Common myeloid progenitor, CD34-positive (primary cell): ENCODE data around the gene TRPC1. TPM values are rescaled to one million over a fixed set of nuclear protein-coding genes. Genes with fewer than 3 reads are reported as not detected.
A peak's percentile ranks its signal among the peaks of the same experiment; 100 is the strongest.

ENCODE experiments used
- CTCF ChIA-PET: fragments of 350-600 bp; sonication (Branson Sonifier 250); formaldehyde crosslinking; loops from one replicate; lab custom pipeline; 2021; ENCODE audit warnings: antibody characterized with exemption; lab: Charles Lee
- POLR2A ChIA-PET: fragments of 350-600 bp; sonication (Branson Sonifier 250); formaldehyde crosslinking; loops from one replicate; lab custom pipeline; 2021; ENCODE audit warnings: antibody characterized with exemption; lab: Charles Lee
- DNase-seq, 3 donors: peaks; one replicate each; pipeline versions ENCODE4 v3.0.0 to v3.0.0-alpha.2; 2013
- H3K27ac ChIP-seq, 2 experiments: 1 replicate in 1 of 2; 2 replicates in 1 of 2; pipeline ENCODE4 v1.7.0; 2013; ENCODE audit warnings: inconsistent platforms in 2 of 2, low read length in 2 of 2, mild to moderate bottlenecking in 2 of 2, low read depth in 1 of 2, moderate library complexity in 1 of 2; ENCODE audit not compliant: severe bottlenecking in 2 of 2, insufficient read depth in 1 of 2, poor library complexity in 1 of 2
- H3K27me3 ChIP-seq, 5 experiments: replicated peaks in 2 of 5; 1 replicate in 3 of 5; 2 replicates in 2 of 5; pipeline versions ENCODE4 v1.6.1 to v1.7.0; 2013; ENCODE audit warnings: low read length in 4 of 5, mild to moderate bottlenecking in 2 of 5, moderate library complexity in 2 of 5, inconsistent platforms in 1 of 5; ENCODE audit not compliant: insufficient read depth in 5 of 5, control insufficient read depth in 4 of 5
- H3K36me3 ChIP-seq, 4 experiments: 1 replicate in 2 of 4; 2 replicates in 2 of 4; pipeline versions ENCODE4 v1.6.1 to v1.7.0; 2013; ENCODE audit warnings: low read length in 3 of 4, control low read depth in 1 of 4, mild to moderate bottlenecking in 1 of 4; ENCODE audit not compliant: control insufficient read depth in 4 of 4, insufficient read depth in 4 of 4
- H3K4me1 ChIP-seq, 4 experiments: 1 replicate in 3 of 4; 2 replicates in 1 of 4; pipeline versions ENCODE4 v1.6.1 to v1.7.1; 2013; ENCODE audit warnings: low read length in 3 of 4, mild to moderate bottlenecking in 3 of 4, control low read depth in 1 of 4, inconsistent platforms in 1 of 4, moderate library complexity in 1 of 4; ENCODE audit not compliant: control insufficient read depth in 4 of 4, insufficient read depth in 4 of 4; ENCODE audit errors: control extremely low read depth in 1 of 4
- H3K4me3 ChIP-seq, 7 experiments: 1 replicate in 4 of 7; 2 replicates in 3 of 7; pipeline versions ENCODE4 v1.5.1 to v1.7.0; 2013; ENCODE audit warnings: mild to moderate bottlenecking in 7 of 7, low read length in 6 of 7, moderate library complexity in 6 of 7, inconsistent platforms in 2 of 7, low read depth in 2 of 7, control low read depth in 1 of 7; ENCODE audit not compliant: insufficient read depth in 4 of 7, control insufficient read depth in 1 of 7; ENCODE audit errors: extremely low read depth in 1 of 7
- H3K9me3 ChIP-seq, 5 experiments: 1 replicate in 4 of 5; 2 replicates in 1 of 5; pipeline versions ENCODE4 v1.6.1 to v1.7.1; 2013; ENCODE audit warnings: low read length in 4 of 5, mild to moderate bottlenecking in 2 of 5, inconsistent platforms in 1 of 5, low read depth in 1 of 5, moderate library complexity in 1 of 5; ENCODE audit not compliant: control insufficient read depth in 4 of 5, insufficient read depth in 2 of 5; ENCODE audit errors: control extremely low read depth in 1 of 5
- WGBS: methylation state at CpG from one replicate; pipeline ENCODE4 v1.1.5; 2013; ENCODE audit not compliant: insufficient coverage; 5-methylcytosine and 5-hydroxymethylcytosine counted together
- polyA plus RNA-seq: library from polyadenylated mRNA; unstranded; fragments of 120-200 nt; gene quantifications from one replicate; pipeline ENCODE4 v1.2.1, GENCODE V29; 2013

TRPC1 gene
- polyA plus RNA-seq: 5.4 TPM

GRCh38 chr3:142723968-142724681 lies at the start of gene TRPC1:
TSS of gene TRPC1 (plus strand) at chr3:142724034. CDS start at chr3:142724560, 526 bp downstream.
- POLR2A ChIA-PET: interaction anchor here (1.4 kb wide), 1 partner anchor 145 kb away, joined by 3 read pairs; the partner anchor contains the start of gene ATR

GRCh38 chr3:142676151-142676550 lies 47.7 kb upstream of the TRPC1 start:
- Histone ChIP-seq H3K27me3 (no peaks in the 10 kb centered on the region), H3K36me3 (peaks cover 0 to 10% (median 3%) of the 10 kb centered on the region in 4 experiments), H3K27ac (no peak overlapping the region), H3K4me1 (no peaks in the 10 kb centered on the region), H3K9me3 (no peaks in the 10 kb centered on the region), H3K4me3 (no peak overlapping the region)
- ChIA-PET POLR2A (no interaction called here), CTCF (interaction anchor here (1.6 kb wide), 1 partner anchor 30 kb away, joined by 3 read pairs; no protein-coding TSS in a partner anchor)
- no CpG with 5 or more reads among the region's 2 CpGs for whole genome bisulfite sequencing
- no peak for DNase-seq

More at GRCh38 chr3:142723968-142724681, at the start of gene TRPC1:
- H3K9me3 ChIP-seq: no peaks in the 10 kb centered on the region
- DNase-seq: peak in 2 of 3 donors; percentile 88 to 95
- H3K27ac ChIP-seq: no peak within 1 kb of the TSS
- H3K4me3 ChIP-seq: peak within 1 kb of the TSS; percentile 55 to 98 (median 80)
- H3K4me1 ChIP-seq: peaks cover 0 to 13% (median 8%) of the 10 kb centered on the region in 4 experiments
- H3K27me3 ChIP-seq: peaks cover 0 to 15% (median 5%) of the 10 kb centered on the region in 5 experiments
- 0% methylated on average over 30 of the region's 73 CpGs for WGBS
- CTCF ChIA-PET: interaction anchor here (1.3 kb wide), 1 partner anchor 104 kb away, joined by 4 read pairs; no protein-coding TSS in a partner anchor
- no peaks in the 10 kb centered on the region for H3K36me3 ChIP-seq

GRCh38 chr3:142680710-142681109 lies 43.1 kb upstream of the TRPC1 start:
- Histone ChIP-seq H3K4me1 (no peaks in the 10 kb centered on the region), H3K27me3 (no peaks in the 10 kb centered on the region), H3K27ac (no peak overlapping the region), H3K9me3 (no peaks in the 10 kb centered on the region), H3K4me3 (no peak overlapping the region), H3K36me3 (peaks cover 0 to 4% (median 1%) of the 10 kb centered on the region in 4 experiments)
- ChIA-PET POLR2A (no interaction called here), CTCF (interaction anchor here (0.6 to 1.4 kb wide), 6 partner anchors 10 to 101 kb away, joined by 3 to 4 read pairs (median 3); no protein-coding TSS in a partner anchor)
- peak in 2 of 3 donors; percentile 8 to 11 for DNase-seq
- 83% methylated on average over 2 of the region's 2 CpGs for WGBS

GRCh38 chr3:142690613-142691012 lies 33.2 kb upstream of the TRPC1 start:
- Histone ChIP-seq H3K4me1 (no peaks in the 10 kb centered on the region), H3K27ac (no peak overlapping the region), H3K36me3 (peaks cover 0 to 8% (median 3%) of the 10 kb centered on the region in 4 experiments), H3K27me3 (no peaks in the 10 kb centered on the region), H3K4me3 (no peak overlapping the region), H3K9me3 (no peaks in the 10 kb centered on the region)
- DNase-seq: no peak
- CTCF ChIA-PET: no interaction called here
- WGBS: 100% methylated on average over 2 of the region's 2 CpGs
- POLR2A ChIA-PET: no interaction called here

GRCh38 chr3:142691527-142691926 lies 32.3 kb upstream of the TRPC1 start:
- H3K36me3 ChIP-seq: peaks cover 0 to 7% (median 2%) of the 10 kb centered on the region in 4 experiments
- no peaks in the 10 kb centered on the region for H3K27me3 ChIP-seq
- no peaks in the 10 kb centered on the region for H3K9me3 ChIP-seq
- no peak overlapping the region for H3K27ac ChIP-seq
- no peak for DNase-seq
- ChIA-PET POLR2A (no interaction called here), CTCF (no interaction called here)
- H3K4me3 ChIP-seq: no peak overlapping the region
- 83% methylated on average over 1 of the region's 2 CpGs for WGBS
- H3K4me1 ChIP-seq: no peaks in the 10 kb centered on the region

- CTCF ChIA-PET: no interaction called here
- H3K4me3 ChIP-seq: no peak overlapping the region
- no peak overlapping the region for H3K27ac ChIP-seq
- DNase-seq: peak in 2 of 3 donors; percentile 11 to 53
- no peaks in the 10 kb centered on the region for H3K4me1 ChIP-seq
- WGBS: 97% methylated on average over 7 of the region's 7 CpGs
- POLR2A ChIA-PET: interaction anchor here (0.8 kb wide), 1 partner anchor 14 kb away, joined by 3 read pairs; no protein-coding TSS in a partner anchor
- H3K9me3 ChIP-seq: no peaks in the 10 kb centered on the region
- H3K36me3 ChIP-seq: peaks cover 0 to 6% (median 0%) of the 10 kb centered on the region in 4 experiments
- no peaks in the 10 kb centered on the region for H3K27me3 ChIP-seq
These were observed 30.5 kb upstream of the TRPC1 start for GRCh38 chr3:142693136-142693853.
